Measurements from ENCODE around the gene SLC38A11. TPM values are rescaled to one million over a fixed set of nuclear protein-coding genes. Genes with fewer than 3 reads are reported as not detected.

Gene SLC38A11
- total and polyA plus RNA-seq, 10 of the 15 experiments (the other 5 are each of a cell fraction or from before 2014, with no cell fraction given), result not detected

DNA sequence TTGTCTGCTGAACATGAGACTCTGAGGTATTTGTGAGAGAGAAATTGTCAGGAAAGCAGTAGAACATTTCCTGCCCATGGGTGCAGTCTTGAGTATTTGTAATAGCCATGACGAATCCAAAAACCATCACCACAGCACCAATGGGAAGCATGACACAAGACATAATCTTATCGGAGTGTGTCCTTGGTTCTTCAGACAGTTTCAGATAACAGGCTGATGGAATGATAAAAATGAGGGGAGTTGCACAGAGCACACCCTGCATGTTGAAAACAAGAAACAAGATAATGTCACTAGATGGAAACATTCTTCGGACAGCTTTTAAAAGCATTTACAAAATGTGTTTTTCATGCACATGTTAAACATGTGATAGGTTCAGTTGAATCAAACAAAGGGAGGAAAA, 56.9 kb downstream of the SLC38A11 start:
- H4K20me1 ChIP-seq (ENCODE audit: control insufficient read depth, insufficient read depth), result no peaks in the 10 kb centered on the region
- no peaks in the 10 kb centered on the region for H3K4me1 ChIP-seq (ENCODE audit: control insufficient read depth, insufficient read depth, low read length)
- no peak for ATAC-seq
- H3K9ac ChIP-seq (ENCODE audit: control insufficient read depth, insufficient read depth, low read length), result no peak overlapping the region
- H2AFZ ChIP-seq (ENCODE audit: control insufficient read depth, low read depth, low read length), result no peak overlapping the region
- DNase-seq (ENCODE audit: low read depth, low spot score), result no peak
- no peaks in the 10 kb centered on the region for H3K79me2 ChIP-seq (ENCODE audit: control insufficient read depth, insufficient read depth, low read length)
- BruUV-seq (replicated peaks), result no TSS peak
- RAD21 ChIA-PET (ENCODE audit: unreplicated experiment), result no interaction called here
- H3K4me3 ChIP-seq, result no peak overlapping the region
- 63% methylated on average over 3 of the region's 3 CpGs for WGBS (ENCODE audit: insufficient coverage, insufficient replicate concordance, low lambda C conversion rate, missing lambda C conversion rate)
- no peaks in the 10 kb centered on the region for H3K9me3 ChIP-seq (replicated peaks; ENCODE audit: control insufficient read depth, insufficient read depth, low read length)
- SMC1A ChIA-PET (ENCODE audit: uncharacterized antibody, unreplicated experiment), result no interaction called here
- CTCF ChIA-PET, result no interaction called here
- POLR2A ChIA-PET, result no interaction called here
- TF ChIP-seq PML (IDR thresholded peaks at IDR 0.05; ENCODE audit: low read length), result no peak
- TF ChIP-seq, protein P1, sequence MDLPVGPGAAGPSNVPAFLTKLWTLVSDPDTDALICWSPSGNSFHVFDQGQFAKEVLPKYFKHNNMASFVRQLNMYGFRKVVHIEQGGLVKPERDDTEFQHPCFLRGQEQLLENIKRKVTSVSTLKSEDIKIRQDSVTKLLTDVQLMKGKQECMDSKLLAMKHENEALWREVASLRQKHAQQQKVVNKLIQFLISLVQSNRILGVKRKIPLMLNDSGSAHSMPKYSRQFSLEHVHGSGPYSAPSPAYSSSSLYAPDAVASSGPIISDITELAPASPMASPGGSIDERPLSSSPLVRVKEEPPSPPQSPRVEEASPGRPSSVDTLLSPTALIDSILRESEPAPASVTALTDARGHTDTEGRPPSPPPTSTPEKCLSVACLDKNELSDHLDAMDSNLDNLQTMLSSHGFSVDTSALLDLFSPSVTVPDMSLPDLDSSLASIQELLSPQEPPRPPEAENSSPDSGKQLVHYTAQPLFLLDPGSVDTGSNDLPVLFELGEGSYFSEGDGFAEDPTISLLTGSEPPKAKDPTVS (IDR thresholded peaks at IDR 0.05; ENCODE audit: low read depth, low read length), result no peak
- no peak for TF ChIP-seq TAF1 (IDR thresholded peaks at IDR 0.05; ENCODE audit: borderline replicate concordance, low read depth, low read length)
- no peak for TF ChIP-seq CHD2 (IDR thresholded peaks at IDR 0.05; ENCODE audit: borderline replicate concordance, low read depth, low read length)
- no peak for TF ChIP-seq SIN3A (IDR thresholded peaks at IDR 0.05; ENCODE audit: low read depth, low read length)
- TF ChIP-seq ETV6 (conservative IDR thresholded peaks at IDR 0.05 in 1 of 2, IDR thresholded peaks at IDR 0.05 in 1 of 2; ENCODE audit: borderline replicate concordance in 1 of 2, low read depth in 1 of 2), result no peak
- no peak for TF ChIP-seq MTA3 (IDR thresholded peaks at IDR 0.05; ENCODE audit: borderline replicate concordance, low read length)
- TF ChIP-seq STAT1 (conservative IDR thresholded peaks at IDR 0.05), result no peak
- TF ChIP-seq, protein P2, sequence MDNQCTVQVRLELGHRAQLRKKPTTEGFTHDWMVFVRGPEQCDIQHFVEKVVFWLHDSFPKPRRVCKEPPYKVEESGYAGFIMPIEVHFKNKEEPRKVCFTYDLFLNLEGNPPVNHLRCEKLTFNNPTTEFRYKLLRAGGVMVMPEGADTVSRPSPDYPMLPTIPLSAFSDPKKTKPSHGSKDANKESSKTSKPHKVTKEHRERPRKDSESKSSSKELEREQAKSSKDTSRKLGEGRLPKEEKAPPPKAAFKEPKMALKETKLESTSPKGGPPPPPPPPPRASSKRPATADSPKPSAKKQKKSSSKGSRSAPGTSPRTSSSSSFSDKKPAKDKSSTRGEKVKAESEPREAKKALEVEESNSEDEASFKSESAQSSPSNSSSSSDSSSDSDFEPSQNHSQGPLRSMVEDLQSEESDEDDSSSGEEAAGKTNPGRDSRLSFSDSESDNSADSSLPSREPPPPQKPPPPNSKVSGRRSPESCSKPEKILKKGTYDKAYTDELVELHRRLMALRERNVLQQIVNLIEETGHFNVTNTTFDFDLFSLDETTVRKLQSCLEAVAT (IDR thresholded peaks at IDR 0.05), result no peak
- no peak for TF ChIP-seq RELA (IDR thresholded peaks at IDR 0.05; ENCODE audit: borderline replicate concordance, partially characterized antibody)
- no peak for TF ChIP-seq POLR2AphosphoS5 (IDR thresholded peaks at IDR 0.05; ENCODE audit: low read length)
- TF ChIP-seq, protein P3, sequence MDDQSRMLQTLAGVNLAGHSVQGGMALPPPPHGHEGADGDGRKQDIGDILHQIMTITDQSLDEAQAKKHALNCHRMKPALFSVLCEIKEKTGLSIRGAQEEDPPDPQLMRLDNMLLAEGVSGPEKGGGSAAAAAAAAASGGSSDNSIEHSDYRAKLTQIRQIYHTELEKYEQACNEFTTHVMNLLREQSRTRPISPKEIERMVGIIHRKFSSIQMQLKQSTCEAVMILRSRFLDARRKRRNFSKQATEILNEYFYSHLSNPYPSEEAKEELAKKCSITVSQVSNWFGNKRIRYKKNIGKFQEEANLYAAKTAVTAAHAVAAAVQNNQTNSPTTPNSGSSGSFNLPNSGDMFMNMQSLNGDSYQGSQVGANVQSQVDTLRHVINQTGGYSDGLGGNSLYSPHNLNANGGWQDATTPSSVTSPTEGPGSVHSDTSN (IDR thresholded peaks at IDR 0.05; ENCODE audit: insufficient replicate concordance, low read depth, low read length), result no peak
- TF ChIP-seq NFYB (IDR thresholded peaks at IDR 0.05; ENCODE audit: insufficient read depth, low read depth, low read length), result no peak
- no peak for TF ChIP-seq DPF2 (IDR thresholded peaks at IDR 0.05)
- no peak for TF ChIP-seq PAX8 (IDR thresholded peaks at IDR 0.05)
- TF ChIP-seq KLF5 (IDR thresholded peaks at IDR 0.05; ENCODE audit: partially characterized antibody), result no peak
- in situ Hi-C loops (cut with MboI), result no loop called here
- no peak for FAIRE-seq
- H3K27me3 ChIP-seq (replicated peaks in 1 of 2; ENCODE audit: control insufficient read depth in 2 of 2, insufficient read depth in 2 of 2, low read length in 1 of 2), result no peaks in the 10 kb centered on the region; a peak in 1 of 4 replicates
- H3K36me3 ChIP-seq (ENCODE audit: control insufficient read depth in 2 of 2, insufficient read depth in 2 of 2, low read length in 1 of 2), result no peaks in the 10 kb centered on the region
- H3K27ac ChIP-seq (ENCODE audit: control insufficient read depth, insufficient read depth), result no peak overlapping the region
- no peak overlapping the region for H3K4me2 ChIP-seq (ENCODE audit: control insufficient read depth, insufficient read depth)
- intact Hi-C loops (cut with micrococcal nuclease; ENCODE audit: unreplicated experiment), result no loop called here
